ENCODE measurements around the gene HPCAL1.

Gene HPCAL1

GRCh38 chr2:10316860-10317259, 14.2 kb downstream of the HPCAL1 start:
- Histone ChIP-seq H3K27ac (ENCODE audit: low read depth, low read length) (no peak overlapping the region), H3K23ac (ENCODE audit: low read length) (no peak overlapping the region), H4K12ac (ENCODE audit: low read depth, low read length) (no peak overlapping the region), H2BK120ac (ENCODE audit: insufficient read depth, low read length, poor library complexity) (no peak overlapping the region), H4K8ac (ENCODE audit: low read depth, low read length) (no peak overlapping the region), H3K79me1 (ENCODE audit: low read length) (no peaks in the 10 kb centered on the region), H3K9me3 (ENCODE audit: insufficient read depth, low read depth, low read length) (no peaks in the 10 kb centered on the region), H2AK5ac (ENCODE audit: low read length) (no peak overlapping the region), H2BK5ac (ENCODE audit: low read depth, low read length, poor library complexity) (no peak overlapping the region), H3K9ac (ENCODE audit: low read length) (no peak overlapping the region), H3K18ac (ENCODE audit: low read length) (no peak overlapping the region), H3K27me3 (ENCODE audit: insufficient read depth, low read length) (no peaks in the 10 kb centered on the region), H3K4me3 (ENCODE audit: low read depth, low read length) (no peak overlapping the region), H3K36me3 (ENCODE audit: control insufficient read depth in 1 of 2, insufficient read depth in 2 of 2, low read length in 2 of 2) (no peaks in the 10 kb centered on the region), H2BK12ac (ENCODE audit: low read length) (no peak overlapping the region), H3K4me1 (ENCODE audit: control insufficient read depth in 1 of 2, insufficient read depth in 2 of 2, low read length in 2 of 2) (no peaks in the 10 kb centered on the region), H2AFZ (ENCODE audit: insufficient read depth, low read length, poor library complexity) (no peak overlapping the region), H3K4me2 (ENCODE audit: low read length) (no peak overlapping the region), H3K4ac (ENCODE audit: low read depth, low read length) (no peak overlapping the region), H3K79me2 (ENCODE audit: control insufficient read depth, insufficient read depth, low read length, poor library complexity) (no peaks in the 10 kb centered on the region), H4K91ac (ENCODE audit: low read depth, low read length) (no peak overlapping the region), H3K14ac (ENCODE audit: low read length) (no peak overlapping the region)
- no peak for DNase-seq
- WGBS (ENCODE audit: extremely low coverage, insufficient coverage, insufficient read length), result no CpG with 5 or more reads among the region's 7 CpGs

GRCh38 chr2:10317646-10318045, 14.9 kb downstream of the HPCAL1 start:
- Histone ChIP-seq H3K27me3 (ENCODE audit: insufficient read depth, low read length) (no peaks in the 10 kb centered on the region), H4K91ac (ENCODE audit: low read depth, low read length) (no peak overlapping the region), H3K4ac (ENCODE audit: low read depth, low read length) (no peak overlapping the region), H2BK120ac (ENCODE audit: insufficient read depth, low read length, poor library complexity) (no peak overlapping the region), H3K79me2 (ENCODE audit: control insufficient read depth, insufficient read depth, low read length, poor library complexity) (no peaks in the 10 kb centered on the region), H3K9me3 (ENCODE audit: insufficient read depth, low read depth, low read length) (no peaks in the 10 kb centered on the region), H3K14ac (ENCODE audit: low read length) (no peak overlapping the region), H3K4me1 (ENCODE audit: control insufficient read depth in 1 of 2, insufficient read depth in 2 of 2, low read length in 2 of 2) (no peaks in the 10 kb centered on the region), H2AK5ac (ENCODE audit: low read length) (no peak overlapping the region), H4K12ac (ENCODE audit: low read depth, low read length) (no peak overlapping the region), H3K23ac (ENCODE audit: low read length) (no peak overlapping the region), H2BK12ac (ENCODE audit: low read length) (no peak overlapping the region), H4K8ac (ENCODE audit: low read depth, low read length) (no peak overlapping the region), H2AFZ (ENCODE audit: insufficient read depth, low read length, poor library complexity) (no peak overlapping the region), H3K4me2 (ENCODE audit: low read length) (no peak overlapping the region), H3K79me1 (ENCODE audit: low read length) (no peaks in the 10 kb centered on the region), H3K36me3 (ENCODE audit: control insufficient read depth in 1 of 2, insufficient read depth in 2 of 2, low read length in 2 of 2) (no peaks in the 10 kb centered on the region), H3K9ac (ENCODE audit: low read length) (no peak overlapping the region), H3K4me3 (ENCODE audit: low read depth, low read length) (no peak overlapping the region), H2BK5ac (ENCODE audit: low read depth, low read length, poor library complexity) (no peak overlapping the region), H3K27ac (ENCODE audit: low read depth, low read length) (no peak overlapping the region), H3K18ac (ENCODE audit: low read length) (no peak overlapping the region)
- no CpG with 5 or more reads among the region's 5 CpGs for WGBS (ENCODE audit: extremely low coverage, insufficient coverage, insufficient read length)
- DNase-seq, result no peak

GRCh38 chr2:10318345-10318744, 15.6 kb downstream of the HPCAL1 start:
- H2AK5ac ChIP-seq (ENCODE audit: low read length), result no peak overlapping the region
- H3K23ac ChIP-seq (ENCODE audit: low read length), result no peak overlapping the region
- H3K79me2 ChIP-seq (ENCODE audit: control insufficient read depth, insufficient read depth, low read length, poor library complexity), result no peaks in the 10 kb centered on the region
- H3K4me1 ChIP-seq (ENCODE audit: control insufficient read depth in 1 of 2, insufficient read depth in 2 of 2, low read length in 2 of 2), result no peaks in the 10 kb centered on the region
- H4K91ac ChIP-seq (ENCODE audit: low read depth, low read length), result no peak overlapping the region
- no peak overlapping the region for H3K4me2 ChIP-seq (ENCODE audit: low read length)
- H3K9ac ChIP-seq (ENCODE audit: low read length), result no peak overlapping the region
- no peak overlapping the region for H4K8ac ChIP-seq (ENCODE audit: low read depth, low read length)
- no peaks in the 10 kb centered on the region for H3K79me1 ChIP-seq (ENCODE audit: low read length)
- H3K4me3 ChIP-seq (ENCODE audit: low read depth, low read length), result no peak overlapping the region
- H2AFZ ChIP-seq (ENCODE audit: insufficient read depth, low read length, poor library complexity), result no peak overlapping the region
- no peak overlapping the region for H3K4ac ChIP-seq (ENCODE audit: low read depth, low read length)
- no peak overlapping the region for H3K14ac ChIP-seq (ENCODE audit: low read length)
- H3K18ac ChIP-seq (ENCODE audit: low read length), result no peak overlapping the region
- H2BK5ac ChIP-seq (ENCODE audit: low read depth, low read length, poor library complexity), result no peak overlapping the region
- no peak for DNase-seq
- H3K36me3 ChIP-seq (ENCODE audit: control insufficient read depth in 1 of 2, insufficient read depth in 2 of 2, low read length in 2 of 2), result no peaks in the 10 kb centered on the region
- H3K27ac ChIP-seq (ENCODE audit: low read depth, low read length), result no peak overlapping the region
- WGBS (ENCODE audit: extremely low coverage, insufficient coverage, insufficient read length), result no CpG with 5 or more reads among the region's 13 CpGs
- no peak overlapping the region for H2BK120ac ChIP-seq (ENCODE audit: insufficient read depth, low read length, poor library complexity)
- no peaks in the 10 kb centered on the region for H3K27me3 ChIP-seq (ENCODE audit: insufficient read depth, low read length)
- H2BK12ac ChIP-seq (ENCODE audit: low read length), result no peak overlapping the region
- H3K9me3 ChIP-seq (ENCODE audit: insufficient read depth, low read depth, low read length), result peaks cover 2% of the 10 kb centered on the region
- no peak overlapping the region for H4K12ac ChIP-seq (ENCODE audit: low read depth, low read length)

GRCh38 chr2:10319892-10320574, 17.3 kb downstream of the HPCAL1 start:
- Histone ChIP-seq H3K4me3 (ENCODE audit: low read depth, low read length) (no peak overlapping the region), H2BK5ac (ENCODE audit: low read depth, low read length, poor library complexity) (no peak overlapping the region)
- no CpG with 5 or more reads among the region's 10 CpGs for WGBS (ENCODE audit: extremely low coverage, insufficient coverage, insufficient read length)

More at GRCh38 chr2:10319892-10320574, 17.3 kb downstream of the HPCAL1 start:
- Histone ChIP-seq H3K9me3 (ENCODE audit: insufficient read depth, low read depth, low read length) (peaks cover 2% of the 10 kb centered on the region), H2AK5ac (ENCODE audit: low read length) (no peak overlapping the region), H3K4me1 (ENCODE audit: control insufficient read depth in 1 of 2, insufficient read depth in 2 of 2, low read length in 2 of 2) (peaks cover 4 to 5% of the 10 kb centered on the region in 2 experiments), H3K23ac (ENCODE audit: low read length) (no peak overlapping the region), H3K36me3 (ENCODE audit: control insufficient read depth in 1 of 2, insufficient read depth in 2 of 2, low read length in 2 of 2) (no peaks in the 10 kb centered on the region), H3K18ac (ENCODE audit: low read length) (no peak overlapping the region), H3K9ac (ENCODE audit: low read length) (no peak overlapping the region), H3K4me2 (ENCODE audit: low read length) (no peak overlapping the region), H4K91ac (ENCODE audit: low read depth, low read length) (no peak overlapping the region), H3K14ac (ENCODE audit: low read length) (no peak overlapping the region), H3K27me3 (ENCODE audit: insufficient read depth, low read length) (no peaks in the 10 kb centered on the region), H3K79me2 (ENCODE audit: control insufficient read depth, insufficient read depth, low read length, poor library complexity) (no peaks in the 10 kb centered on the region), H3K79me1 (ENCODE audit: low read length) (no peaks in the 10 kb centered on the region), H3K4ac (ENCODE audit: low read depth, low read length) (no peak overlapping the region), H4K8ac (ENCODE audit: low read depth, low read length) (no peak overlapping the region), H2AFZ (ENCODE audit: insufficient read depth, low read length, poor library complexity) (no peak overlapping the region), H2BK120ac (ENCODE audit: insufficient read depth, low read length, poor library complexity) (no peak overlapping the region), H3K27ac (ENCODE audit: low read depth, low read length) (no peak overlapping the region), H4K12ac (ENCODE audit: low read depth, low read length) (no peak overlapping the region), H2BK12ac (ENCODE audit: low read length) (no peak overlapping the region)
- DNase-seq, result no peak
